ENCODE results near the gene SLC17A3.

The SLC17A3 gene

GRCh38 chr6:25801436-25801835 is 72.6 kb downstream of the SLC17A3 start:
- Histone ChIP-seq H3K27me3 (ENCODE audit: low read depth) (no peaks in the 10 kb centered on the region; the same call in 1 of the 2 replicates), H3K36me3 (replicated peaks) (no peaks in the 10 kb centered on the region), H3K9me3 (no peaks in the 10 kb centered on the region), H3K4me1 (no peaks in the 10 kb centered on the region), H3K4me3 (no peak overlapping the region)
- in situ Hi-C loops (cut with MboI; ENCODE audit: low sequenced_read_pairs), result no loop called here
- no peak for DNase-seq (ENCODE audit: low spot score in 2 of 2)
